Sigmoid colon (tissue), 7 donors: ENCODE data around the gene HNRNPLL. TPM values are rescaled to one million over a fixed set of nuclear protein-coding genes. Genes with fewer than 3 reads are reported as not detected.

ENCODE experiments used
- DNase-seq: peaks from one replicate; pipeline ENCODE4 v3.0.0-alpha.2; 2019
- H3K27ac ChIP-seq, 4 donors: fragments of 200-600 bp; sonication (generic); one replicate each; pipeline ENCODE4 v1.5.1; 2016 to 2019; ENCODE audit warnings: mild to moderate bottlenecking in 1 of 4
- H3K27me3 ChIP-seq, 3 donors: fragments of 200-600 bp; sonication (generic); one replicate each; pipeline ENCODE4 v1.5.1; 2019; ENCODE audit warnings: mild to moderate bottlenecking in 1 of 3
- H3K36me3 ChIP-seq, 4 donors: fragments of 200-600 bp; sonication (generic); one replicate each; pipeline ENCODE4 v1.5.1; 2016 to 2019
- H3K4me1 ChIP-seq, 4 donors: fragments of 200-600 bp; sonication (generic); one replicate each; pipeline ENCODE4 v1.5.1; 2017 to 2019
- H3K4me3 ChIP-seq, 4 donors: fragments of 200-600 bp; sonication (generic); one replicate each; pipeline ENCODE4 v1.5.1; 2017 to 2019; ENCODE audit warnings: mild to moderate bottlenecking in 2 of 4, moderate library complexity in 1 of 4
- H3K9me3 ChIP-seq, 4 donors: fragments of 200-600 bp in 3 of 4; sonication (generic) in 3 of 4; one replicate each; pipeline versions ENCODE4 v1.5.1 to v1.6.1; 2013 to 2019
- EP300 ChIP-seq, 4 donors: sonication (generic); formaldehyde crosslinking; IDR thresholded peaks; one replicate each; pipeline ENCODE4 v1.6.1; 2017; ENCODE audit warnings: antibody characterized with exemption in 4 of 4
- POLR2A ChIP-seq, 2 donors: fragments of 450-650 bp; IDR thresholded peaks; one replicate each; pipeline ENCODE4 v1.6.1; 2016; ENCODE audit warnings: antibody characterized with exemption in 2 of 2, mild to moderate bottlenecking in 2 of 2, moderate library complexity in 2 of 2
- POLR2AphosphoS5 ChIP-seq, 4 donors: sonication (generic); formaldehyde crosslinking; IDR thresholded peaks; one replicate each; pipeline ENCODE4 v1.6.1; 2017; ENCODE audit warnings: antibody characterized with exemption in 4 of 4
- WGBS, 2 donors: extraction: QIAGEN DNeasy Blood & Tissue Kit; methylation state at CpG; one replicate each; pipeline ENCODE4 v1.1.7; 2013; 5-methylcytosine and 5-hydroxymethylcytosine counted together
- intact Hi-C: fragments of 100-400 bp; cut with DNase I; formaldehyde crosslinking; loops from one replicate; pipeline ENCODE4 v1.15.1; 2023
- polyA plus RNA-seq, 3 donors: library from polyadenylated mRNA; stranded (reverse); fragments of 200-250 nt; gene quantifications; one replicate each; pipeline ENCODE4 v1.2.3, GENCODE V29; 2013
- total RNA-seq, 4 donors: library from RNA; depleted of rRNA; stranded (reverse); fragments of >200 nt; gene quantifications; one replicate each; pipeline ENCODE4 v1.1.0, GENCODE V29; 2016
- TF ChIP-seq, protein P1 (sequence below), 4 experiments: fragments of 450-650 bp in 3 of 4; fragments of 200-600 bp in 1 of 4; IDR thresholded peaks; one replicate each; pipeline ENCODE4 v1.5.1; 2016 to 2019; ENCODE audit warnings: antibody characterized with exemption in 4 of 4, mild to moderate bottlenecking in 3 of 4, moderate library complexity in 2 of 4
- donor health status: healthy with polysubstance abuse.
- donor health status: Bipolar disorder and iron deficiency.
- donor health status: healthy.

Gene HNRNPLL
- total and polyA plus RNA-seq, 7 donors = 16.1 to 82.0 (median 63.7) TPM

DNA sequence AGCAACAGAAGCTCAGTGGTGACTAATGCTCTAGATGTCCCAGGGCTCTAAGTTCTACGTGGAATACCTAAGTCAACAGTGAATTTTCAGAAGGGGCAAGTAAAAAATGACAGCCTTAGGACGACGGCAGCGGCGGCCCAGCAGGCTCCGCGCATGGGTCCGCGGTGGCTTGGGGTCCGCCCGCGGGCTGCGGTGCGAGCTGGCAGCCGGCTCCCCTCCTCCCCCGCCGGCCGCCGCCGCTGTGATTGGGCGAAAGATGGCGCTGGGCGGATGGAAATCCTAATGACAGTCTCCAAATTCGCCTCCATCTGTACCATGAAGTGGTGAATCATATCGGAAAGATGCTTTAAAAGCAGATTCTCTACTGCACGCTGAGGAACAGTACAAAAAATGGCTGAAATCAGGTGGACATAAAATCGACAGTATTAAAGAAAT, 74.7 kb downstream of the HNRNPLL start:
- Histone ChIP-seq H3K36me3 (no peaks in the 10 kb centered on the region), H3K4me3 (peak overlapping the region; percentile 26 to 56 (median 52)), H3K9me3 (no peaks in the 10 kb centered on the region), H3K27me3 (no peaks in the 10 kb centered on the region), H3K4me1 (peaks cover 0 to 37% (median 18%) of the 10 kb centered on the region in 4 donors), H3K27ac (peak overlapping the region; percentile 80 to 84 (median 82))
- 3 to 7% methylated on average over 27 of the region's 27 CpGs for WGBS, 2 donors
- intact Hi-C loops = no loop called here
- TF ChIP-seq, protein P1, sequence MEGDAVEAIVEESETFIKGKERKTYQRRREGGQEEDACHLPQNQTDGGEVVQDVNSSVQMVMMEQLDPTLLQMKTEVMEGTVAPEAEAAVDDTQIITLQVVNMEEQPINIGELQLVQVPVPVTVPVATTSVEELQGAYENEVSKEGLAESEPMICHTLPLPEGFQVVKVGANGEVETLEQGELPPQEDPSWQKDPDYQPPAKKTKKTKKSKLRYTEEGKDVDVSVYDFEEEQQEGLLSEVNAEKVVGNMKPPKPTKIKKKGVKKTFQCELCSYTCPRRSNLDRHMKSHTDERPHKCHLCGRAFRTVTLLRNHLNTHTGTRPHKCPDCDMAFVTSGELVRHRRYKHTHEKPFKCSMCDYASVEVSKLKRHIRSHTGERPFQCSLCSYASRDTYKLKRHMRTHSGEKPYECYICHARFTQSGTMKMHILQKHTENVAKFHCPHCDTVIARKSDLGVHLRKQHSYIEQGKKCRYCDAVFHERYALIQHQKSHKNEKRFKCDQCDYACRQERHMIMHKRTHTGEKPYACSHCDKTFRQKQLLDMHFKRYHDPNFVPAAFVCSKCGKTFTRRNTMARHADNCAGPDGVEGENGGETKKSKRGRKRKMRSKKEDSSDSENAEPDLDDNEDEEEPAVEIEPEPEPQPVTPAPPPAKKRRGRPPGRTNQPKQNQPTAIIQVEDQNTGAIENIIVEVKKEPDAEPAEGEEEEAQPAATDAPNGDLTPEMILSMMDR (IDR thresholded peaks at IDR 0.05) = no peak
- peak in 1 of 4 donors; percentile 23 for TF ChIP-seq POLR2AphosphoS5 (IDR thresholded peaks at IDR 0.05)
- no peak for TF ChIP-seq POLR2A (IDR thresholded peaks at IDR 0.05)
- no peak for TF ChIP-seq EP300 (IDR thresholded peaks at IDR 0.05)
- no peak for DNase-seq

DNA sequence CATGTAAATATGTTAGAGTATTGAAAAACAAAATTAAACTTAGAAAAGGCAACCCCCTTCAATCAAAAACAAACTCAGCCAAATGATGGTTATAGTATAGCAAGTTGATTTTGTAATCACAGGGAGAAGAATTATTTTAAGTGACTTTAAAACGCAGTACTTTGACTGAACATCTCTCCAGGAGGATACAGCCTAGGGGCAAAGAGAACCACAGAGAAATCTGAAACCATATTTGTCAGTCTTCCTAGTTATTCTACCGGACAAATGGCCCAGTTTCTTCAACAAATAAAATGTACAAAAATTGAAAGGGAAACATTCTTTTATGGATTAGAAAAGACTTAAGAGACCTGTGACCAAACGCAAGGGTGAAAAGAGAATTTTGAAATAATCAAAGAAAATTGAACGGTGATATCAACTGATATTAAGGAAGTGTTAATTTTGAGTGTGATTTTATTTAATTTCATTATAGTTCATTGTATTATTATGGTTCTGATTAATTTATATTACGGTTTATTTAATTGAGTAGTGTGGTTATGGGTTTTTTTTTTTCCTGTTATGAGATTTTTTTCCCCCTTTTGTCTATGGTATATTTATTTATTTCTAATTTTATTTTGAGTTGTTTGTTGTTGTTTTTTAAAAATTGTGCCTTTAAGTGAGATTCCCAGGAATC, 75.3 kb downstream of the HNRNPLL start:
- Histone ChIP-seq H3K9me3 (no peaks in the 10 kb centered on the region), H3K27ac (peak overlapping the region; percentile 80 to 84 (median 82)), H3K4me1 (peaks cover 0 to 31% (median 15%) of the 10 kb centered on the region in 4 donors), H3K27me3 (no peaks in the 10 kb centered on the region), H3K36me3 (no peaks in the 10 kb centered on the region), H3K4me3 (peak overlapping the region; percentile 26 to 56 (median 52))
- TF ChIP-seq POLR2A (IDR thresholded peaks at IDR 0.05) = no peak
- TF ChIP-seq, protein P1 (IDR thresholded peaks at IDR 0.05) = no peak
- no peak for TF ChIP-seq POLR2AphosphoS5 (IDR thresholded peaks at IDR 0.05)
- no peak for TF ChIP-seq EP300 (IDR thresholded peaks at IDR 0.05)
- DNase-seq = no peak
- WGBS, 2 donors = 78 to 94% methylated on average over 5 of the region's 5 CpGs
- intact Hi-C loops = no loop called here

DNA sequence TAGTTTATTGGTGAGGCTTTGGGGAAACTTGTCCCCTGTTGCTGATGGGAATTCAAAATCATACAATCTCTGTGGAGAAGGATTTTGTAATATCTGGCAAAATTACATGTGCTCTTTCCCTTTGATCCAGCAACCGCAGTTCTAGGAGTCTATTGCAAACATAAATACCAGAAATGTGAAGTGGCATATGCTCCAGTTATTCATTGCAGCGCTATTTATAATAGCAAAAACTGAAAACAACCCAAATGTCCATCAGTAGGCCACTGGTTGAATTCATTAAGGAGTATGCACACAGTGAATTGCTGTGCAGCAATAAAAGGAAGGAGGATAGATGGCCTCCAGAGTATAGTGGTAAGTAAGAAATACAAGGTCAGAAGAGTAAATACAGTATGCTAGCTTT, 76.5 kb downstream of the HNRNPLL start:
- Histone ChIP-seq H3K4me3 (no peak overlapping the region), H3K27me3 (no peaks in the 10 kb centered on the region), H3K9me3 (no peaks in the 10 kb centered on the region), H3K4me1 (peaks cover 0 to 30% (median 14%) of the 10 kb centered on the region in 4 donors), H3K27ac (peak overlapping the region in 3 of 4 donors; percentile 9 to 80 (median 26)), H3K36me3 (no peaks in the 10 kb centered on the region)
- TF ChIP-seq EP300 (IDR thresholded peaks at IDR 0.05) (no peak), POLR2A (IDR thresholded peaks at IDR 0.05) (no peak), POLR2AphosphoS5 (IDR thresholded peaks at IDR 0.05) (no peak)
- TF ChIP-seq, protein P1 (IDR thresholded peaks at IDR 0.05) = no peak
- intact Hi-C loops = no loop called here
- WGBS, 2 donors = 83 to 88% methylated on average over 2 of the region's 2 CpGs
- no peak for DNase-seq

DNA sequence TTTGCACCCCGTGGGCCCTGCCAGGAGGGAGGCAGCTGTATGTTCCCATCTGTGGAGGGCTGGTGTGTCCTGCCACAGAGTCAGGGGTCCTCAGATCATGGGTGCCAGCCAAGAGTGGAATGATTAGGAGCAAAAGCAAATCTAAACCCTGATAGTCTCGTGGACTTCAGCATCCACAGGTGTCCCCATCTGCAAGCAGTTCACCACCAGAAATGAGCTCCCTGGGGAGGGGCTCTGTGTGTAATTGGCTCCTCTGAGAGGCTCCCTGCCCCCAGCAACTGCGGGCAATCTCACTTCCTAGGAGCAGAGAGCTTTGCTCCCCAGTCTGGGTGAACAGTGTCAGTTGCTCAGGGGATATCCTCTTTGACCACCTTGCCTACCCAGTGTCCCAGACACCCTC, 78.1 kb downstream of the HNRNPLL start:
- 54 to 59% methylated on average over 3 of the region's 3 CpGs for WGBS, 2 donors
- TF ChIP-seq EP300 (IDR thresholded peaks at IDR 0.05) (no peak), POLR2A (IDR thresholded peaks at IDR 0.05) (no peak), POLR2AphosphoS5 (IDR thresholded peaks at IDR 0.05) (no peak)
- TF ChIP-seq, protein P1 (IDR thresholded peaks at IDR 0.05) = no peak
- intact Hi-C loops = no loop called here
- Histone ChIP-seq H3K9me3 (no peaks in the 10 kb centered on the region), H3K4me3 (no peak overlapping the region), H3K27ac (peak overlapping the region; percentile 36 to 43 (median 36)), H3K27me3 (no peaks in the 10 kb centered on the region), H3K36me3 (no peaks in the 10 kb centered on the region), H3K4me1 (peaks cover 0 to 30% (median 14%) of the 10 kb centered on the region in 4 donors)
- DNase-seq = no peak
